Endodermal cell (in vitro differentiated cells): ENCODE data around the gene EIF4G1. TPM values are rescaled to one million over a fixed set of nuclear protein-coding genes. Genes with fewer than 3 reads are reported as not detected.

Source experiments
- DNase-seq: peaks from one replicate; pipeline ENCODE4 v3.0.0-alpha.2; 2017
- H3K27ac ChIP-seq: 2 replicates; pipeline ENCODE4 v1.5.1; 2013; ENCODE audit warnings: mild to moderate bottlenecking, low read depth, low read length, moderate library complexity
- H3K27me3 ChIP-seq: 2 replicates; pipeline ENCODE4 v1.6.1; 2013; ENCODE audit warnings: mild to moderate bottlenecking, low read length, moderate library complexity; ENCODE audit not compliant: insufficient read depth, control insufficient read depth, poor library complexity, severe bottlenecking
- H3K36me3 ChIP-seq: 2 replicates; pipeline ENCODE4 v1.7.0; 2013; ENCODE audit warnings: mild to moderate bottlenecking, low read length, moderate library complexity; ENCODE audit not compliant: control insufficient read depth, insufficient read depth
- H3K4me1 ChIP-seq: one replicate; pipeline ENCODE4 v1.7.0; 2013; ENCODE audit warnings: low read length; ENCODE audit not compliant: control insufficient read depth, insufficient read depth
- H3K4me3 ChIP-seq: 2 replicates; pipeline ENCODE4 v1.5.1; 2013; ENCODE audit warnings: mild to moderate bottlenecking, low read length, moderate library complexity
- H3K9ac ChIP-seq: 2 replicates; pipeline ENCODE4 v1.6.1; 2013; ENCODE audit warnings: mild to moderate bottlenecking, low read length, moderate library complexity; ENCODE audit not compliant: poor library complexity, severe bottlenecking; ENCODE audit errors: extremely low read depth
- H3K9me3 ChIP-seq: 2 replicates; pipeline ENCODE4 v1.6.1; 2013; ENCODE audit warnings: mild to moderate bottlenecking, low read length, moderate library complexity; ENCODE audit not compliant: control insufficient read depth
- H3K27ac Mint-ChIP-seq: 2 replicates; pipeline ENCODE4 v1.8.0; 2020; ENCODE audit warnings: mixed read lengths
- H3K27me3 Mint-ChIP-seq: 2 replicates; pipeline ENCODE4 v1.8.0; 2021; ENCODE audit warnings: mild to moderate bottlenecking, mixed read lengths; ENCODE audit not compliant: insufficient read depth
- H3K36me3 Mint-ChIP-seq: 2 replicates; pipeline ENCODE4 v1.8.0; 2020; ENCODE audit warnings: low read depth, mixed read lengths
- H3K4me1 Mint-ChIP-seq: 2 replicates; pipeline ENCODE4 v1.8.0; 2020; ENCODE audit warnings: mixed read lengths
- H3K4me3 Mint-ChIP-seq: 2 replicates; pipeline ENCODE4 v1.8.0; 2020; ENCODE audit warnings: mild to moderate bottlenecking, moderate library complexity, mixed read lengths
- H3K9me3 Mint-ChIP-seq: 2 replicates; pipeline ENCODE4 v1.8.0; 2020; ENCODE audit warnings: mild to moderate bottlenecking, mixed read lengths
- WGBS, 2 experiments: methylation state at CpG; one replicate each; pipeline versions ENCODE4 v1.1.5 to v1.1.7; 2013; ENCODE audit warnings: missing lambda C conversion rate in 2 of 2, mixed read lengths in 1 of 2; ENCODE audit not compliant: insufficient coverage in 1 of 2, insufficient read length in 1 of 2; 5-methylcytosine and 5-hydroxymethylcytosine counted together
- total RNA-seq, 2 donors: library from RNA; stranded (reverse); fragmentation: NEBNext Ultra II Directional in 1 of 2; extraction: Animal tissue kit (Norgen Biotek cat#: 25700) in 1 of 2; gene quantifications; 2 replicates in 1 of 2; 3 replicates in 1 of 2; pipeline ENCODE4 v1.2.1, GENCODE V29; 2021
- TF ChIP-seq, protein P1 (sequence below): fragments of 200-600 bp; sonication (generic); conservative IDR thresholded peaks from 2 replicates; pipeline ENCODE4 v1.5.0; 2021; ENCODE audit warnings: antibody characterized with exemption, mild to moderate bottlenecking

The EIF4G1 gene
- total RNA-seq, 2 donors from 2014 or later, result 408 to 475 TPM

DNA sequence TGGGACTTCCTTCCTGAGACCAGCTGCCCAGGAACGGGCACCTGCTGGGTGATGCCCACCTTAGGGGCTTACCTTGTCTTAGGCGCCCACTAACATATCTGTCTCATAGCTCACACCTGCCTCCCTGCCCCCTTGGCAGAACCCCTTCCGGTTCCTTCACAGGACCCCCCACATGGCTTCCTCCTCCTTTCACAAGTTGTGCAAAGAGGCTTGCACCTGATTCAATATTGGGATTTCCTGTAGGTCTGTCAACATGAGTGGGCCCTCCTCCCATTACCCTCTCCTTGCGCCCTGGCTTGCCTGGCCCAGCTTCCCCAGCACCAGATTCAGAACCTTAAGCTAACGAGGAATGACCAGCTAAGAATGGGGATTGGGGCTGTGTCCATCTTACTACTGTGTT is 63.0 kb downstream of the EIF4G1 start:
- TF ChIP-seq, protein P1, sequence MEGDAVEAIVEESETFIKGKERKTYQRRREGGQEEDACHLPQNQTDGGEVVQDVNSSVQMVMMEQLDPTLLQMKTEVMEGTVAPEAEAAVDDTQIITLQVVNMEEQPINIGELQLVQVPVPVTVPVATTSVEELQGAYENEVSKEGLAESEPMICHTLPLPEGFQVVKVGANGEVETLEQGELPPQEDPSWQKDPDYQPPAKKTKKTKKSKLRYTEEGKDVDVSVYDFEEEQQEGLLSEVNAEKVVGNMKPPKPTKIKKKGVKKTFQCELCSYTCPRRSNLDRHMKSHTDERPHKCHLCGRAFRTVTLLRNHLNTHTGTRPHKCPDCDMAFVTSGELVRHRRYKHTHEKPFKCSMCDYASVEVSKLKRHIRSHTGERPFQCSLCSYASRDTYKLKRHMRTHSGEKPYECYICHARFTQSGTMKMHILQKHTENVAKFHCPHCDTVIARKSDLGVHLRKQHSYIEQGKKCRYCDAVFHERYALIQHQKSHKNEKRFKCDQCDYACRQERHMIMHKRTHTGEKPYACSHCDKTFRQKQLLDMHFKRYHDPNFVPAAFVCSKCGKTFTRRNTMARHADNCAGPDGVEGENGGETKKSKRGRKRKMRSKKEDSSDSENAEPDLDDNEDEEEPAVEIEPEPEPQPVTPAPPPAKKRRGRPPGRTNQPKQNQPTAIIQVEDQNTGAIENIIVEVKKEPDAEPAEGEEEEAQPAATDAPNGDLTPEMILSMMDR, result no peak
- WGBS, 2 experiments, result 85% methylated on average over 4 to 5 of the region's 5 CpGs

DNA sequence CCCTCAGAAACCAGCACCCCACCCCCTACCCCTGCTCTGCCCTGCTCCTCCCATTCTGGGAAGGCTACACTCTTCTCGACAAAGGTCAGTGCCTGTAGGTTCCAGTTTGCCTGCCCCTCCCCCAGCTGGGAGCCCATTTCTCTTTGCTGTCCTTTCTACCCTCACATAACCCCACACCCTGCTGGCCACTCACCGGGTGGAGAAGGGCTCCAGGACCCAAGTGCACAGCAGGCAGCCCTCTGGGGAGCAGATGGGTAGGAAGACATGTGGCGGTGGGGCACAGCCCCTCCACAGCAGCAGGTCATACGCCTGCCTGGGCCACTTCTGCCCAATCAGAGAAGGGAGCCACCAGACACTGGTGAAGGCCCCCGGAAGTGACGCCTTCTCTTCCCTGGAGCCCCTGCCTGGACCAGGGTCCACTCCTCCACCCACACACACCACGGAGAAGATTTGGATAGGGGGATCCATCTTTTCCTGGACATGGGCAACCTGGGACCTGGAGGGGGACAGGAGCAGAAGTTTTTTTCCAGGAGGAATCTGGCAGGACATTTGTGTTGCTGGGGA is 63.6 kb downstream of the EIF4G1 start, which contains the start of gene THPO:
Gene THPO, minus strand, starts transcription at position 326 of the 564 bp plus-strand sequence. CDS start 1,948 bp downstream, outside the sequence.
- Histone ChIP-seq H3K9me3 (no peaks in the 10 kb centered on the region), H3K36me3 (no peaks in the 10 kb centered on the region), H3K27ac (no peak within 1 kb of the TSS), H3K27me3 (peaks cover 45% of the 10 kb centered on the region), H3K4me3 (no peak within 1 kb of the TSS), H3K4me1 (peaks cover 6% of the 10 kb centered on the region), H3K9ac (no peak within 1 kb of the TSS)
- Mint-ChIP-seq H3K4me1 (peaks cover 33% of the 10 kb centered on the region), H3K9me3 (no peaks in the 10 kb centered on the region), H3K4me3 (peak within 1 kb of the TSS; percentile 58), H3K36me3 (no peaks in the 10 kb centered on the region), H3K27ac (no peak within 1 kb of the TSS), H3K27me3 (peaks cover 51% of the 10 kb centered on the region)
- TF ChIP-seq, protein P1, result no peak
- 62 to 100% methylated on average over 1 to 7 of the region's 7 CpGs for WGBS, 2 experiments
- peak; percentile 70 for DNase-seq

More for the DNA sequence above, 63.0 kb downstream of the EIF4G1 start:
- peak; percentile 48 for DNase-seq
- peaks cover 34% of the 10 kb centered on the region for H3K4me1 Mint-ChIP-seq
- peak overlapping the region; percentile 58 for H3K4me3 Mint-ChIP-seq
- no peak overlapping the region for H3K9ac ChIP-seq
- no peaks in the 10 kb centered on the region for H3K9me3 ChIP-seq
- H3K4me3 ChIP-seq, result no peak overlapping the region
- H3K9me3 Mint-ChIP-seq, result no peaks in the 10 kb centered on the region
- H3K27me3 Mint-ChIP-seq, result peaks cover 45% of the 10 kb centered on the region
- no peak overlapping the region for H3K27ac ChIP-seq
- H3K36me3 Mint-ChIP-seq, result no peaks in the 10 kb centered on the region
- H3K4me1 ChIP-seq, result peaks cover 6% of the 10 kb centered on the region
- no peak overlapping the region for H3K27ac Mint-ChIP-seq
- H3K36me3 ChIP-seq, result no peaks in the 10 kb centered on the region
- peaks cover 39% of the 10 kb centered on the region for H3K27me3 ChIP-seq

GRCh38 chr3:184378651-184379357 is 64.4 kb downstream of the EIF4G1 start:
- Mint-ChIP-seq H3K4me3 (peak overlapping the region; percentile 58), H3K27me3 (peaks cover 56% of the 10 kb centered on the region), H3K4me1 (peaks cover 33% of the 10 kb centered on the region), H3K9me3 (no peaks in the 10 kb centered on the region), H3K27ac (no peak overlapping the region), H3K36me3 (no peaks in the 10 kb centered on the region)
- no peak overlapping the region for H3K9ac ChIP-seq
- 89 to 90% methylated on average over 3 to 10 of the region's 10 CpGs for WGBS, 2 experiments
- peaks cover 6% of the 10 kb centered on the region for H3K4me1 ChIP-seq
- TF ChIP-seq, protein P1, result no peak
- no peaks in the 10 kb centered on the region for H3K9me3 ChIP-seq
- no peaks in the 10 kb centered on the region for H3K36me3 ChIP-seq
- DNase-seq, result peak; percentile 47
- H3K27ac ChIP-seq, result no peak overlapping the region
- peaks cover 46% of the 10 kb centered on the region for H3K27me3 ChIP-seq
- no peak overlapping the region for H3K4me3 ChIP-seq
